Activated naive CD4-positive, alpha-beta T cell treated with anti-CD3 and anti-CD28 coated beads, Interleukin-2, amount 50 U/mL, for 24 hours (primary cell): ENCODE data around the gene C3.
A peak's percentile ranks its signal among the peaks of the same experiment; 100 is the strongest.
"Not testable (repeated sequence)": the region's sequence is repeated elsewhere in the genome, so short reads cannot be mapped to it uniquely, and the experiment has no call there.

Source experiments
- H3K27ac Mint-ChIP-seq: one replicate; pipeline ENCODE4 v1.8.0; 2021; ENCODE audit warnings: mild to moderate bottlenecking, mixed read lengths
- H3K27me3 Mint-ChIP-seq: one replicate; pipeline ENCODE4 v1.8.0; 2021; ENCODE audit warnings: mixed read lengths
- H3K36me3 Mint-ChIP-seq: one replicate; pipeline ENCODE4 v1.8.0; 2021; ENCODE audit warnings: mixed read lengths
- H3K4me1 Mint-ChIP-seq: one replicate; pipeline ENCODE4 v1.8.0; 2021; ENCODE audit warnings: mixed read lengths
- H3K4me3 Mint-ChIP-seq: one replicate; pipeline ENCODE4 v1.8.0; 2021; ENCODE audit warnings: mild to moderate bottlenecking, mixed read lengths
- H3K9me3 Mint-ChIP-seq: one replicate; pipeline ENCODE4 v1.8.0; 2021; ENCODE audit warnings: mixed read lengths

The C3 gene

GRCh38 chr19:6712692-6713670 is 7.5 kb downstream of the C3 start:
- Mint-ChIP-seq H3K27ac (peak overlapping the region; percentile 10), H3K4me1 (peaks cover 13% of the 10 kb centered on the region), H3K9me3 (no peaks in the 10 kb centered on the region), H3K4me3 (no peak overlapping the region), H3K27me3 (peaks cover 18% of the 10 kb centered on the region), H3K36me3 (no peaks in the 10 kb centered on the region)

- Mint-ChIP-seq H3K4me3 (no peak overlapping the region), H3K9me3 (no peaks in the 10 kb centered on the region), H3K27me3 (peaks cover 19% of the 10 kb centered on the region), H3K4me1 (peaks cover 13% of the 10 kb centered on the region), H3K27ac (peak overlapping the region; percentile 10), H3K36me3 (no peaks in the 10 kb centered on the region)
Measured at GRCh38 chr19:6712231-6712630, 8.2 kb downstream of the C3 start.

GRCh38 chr19:6711605-6712004 is 8.8 kb downstream of the C3 start:
- H3K9me3 Mint-ChIP-seq: no peaks in the 10 kb centered on the region
- H3K4me1 Mint-ChIP-seq: peaks cover 13% of the 10 kb centered on the region
- H3K27me3 Mint-ChIP-seq: peaks cover 19% of the 10 kb centered on the region
- no peak overlapping the region for H3K4me3 Mint-ChIP-seq
- no peak overlapping the region for H3K27ac Mint-ChIP-seq
- H3K36me3 Mint-ChIP-seq: no peaks in the 10 kb centered on the region

GRCh38 chr19:6711078-6711361 is 9.4 kb downstream of the C3 start:
- H3K27me3 Mint-ChIP-seq: peaks cover 19% of the 10 kb centered on the region
- no peak overlapping the region for H3K4me3 Mint-ChIP-seq
- H3K27ac Mint-ChIP-seq: no peak overlapping the region
- no peaks in the 10 kb centered on the region for H3K9me3 Mint-ChIP-seq
- H3K36me3 Mint-ChIP-seq: no peaks in the 10 kb centered on the region
- peaks cover 13% of the 10 kb centered on the region for H3K4me1 Mint-ChIP-seq

GRCh38 chr19:6710273-6711077 is 10.0 kb downstream of the C3 start:
- H3K9me3 Mint-ChIP-seq: no peaks in the 10 kb centered on the region
- H3K27me3 Mint-ChIP-seq: peaks cover 19% of the 10 kb centered on the region
- no peaks in the 10 kb centered on the region for H3K36me3 Mint-ChIP-seq
- peaks cover 13% of the 10 kb centered on the region for H3K4me1 Mint-ChIP-seq
- H3K27ac Mint-ChIP-seq: no peak overlapping the region
- H3K4me3 Mint-ChIP-seq: no peak overlapping the region

- Mint-ChIP-seq H3K27ac (no peak overlapping the region), H3K9me3 (no peaks in the 10 kb centered on the region), H3K4me3 (no peak overlapping the region), H3K36me3 (no peaks in the 10 kb centered on the region), H3K4me1 (peaks cover 13% of the 10 kb centered on the region), H3K27me3 (peaks cover 19% of the 10 kb centered on the region)
Measured at GRCh38 chr19:6709549-6709948, 10.9 kb downstream of the C3 start.

- H3K4me1 Mint-ChIP-seq: peaks cover 13% of the 10 kb centered on the region
- not testable (repeated sequence) for H3K36me3 Mint-ChIP-seq, H3K4me3 Mint-ChIP-seq, H3K9me3 Mint-ChIP-seq, H3K27ac Mint-ChIP-seq
- H3K27me3 Mint-ChIP-seq: peaks cover 19% of the 10 kb centered on the region
Measured at GRCh38 chr19:6708913-6709312, 11.5 kb downstream of the C3 start.

- Mint-ChIP-seq H3K36me3 (no peaks in the 10 kb centered on the region), H3K27ac (peak overlapping the region; percentile 41), H3K9me3 (no peaks in the 10 kb centered on the region), H3K4me3 (no peak overlapping the region), H3K27me3 (peaks cover 19% of the 10 kb centered on the region), H3K4me1 (peaks cover 13% of the 10 kb centered on the region)
Measured at GRCh38 chr19:6708346-6708745, 12.1 kb downstream of the C3 start.

- peaks cover 13% of the 10 kb centered on the region for H3K4me1 Mint-ChIP-seq
- H3K27me3 Mint-ChIP-seq: peaks cover 19% of the 10 kb centered on the region
- H3K9me3 Mint-ChIP-seq: no peaks in the 10 kb centered on the region
- no peak overlapping the region for H3K4me3 Mint-ChIP-seq
- no peak overlapping the region for H3K27ac Mint-ChIP-seq
- H3K36me3 Mint-ChIP-seq: no peaks in the 10 kb centered on the region
Measured at GRCh38 chr19:6707658-6708018, 12.8 kb downstream of the C3 start.

- Mint-ChIP-seq H3K36me3 (no peaks in the 10 kb centered on the region), H3K9me3 (no peaks in the 10 kb centered on the region), H3K27me3 (peaks cover 19% of the 10 kb centered on the region), H3K27ac (no peak overlapping the region), H3K4me1 (peaks cover 13% of the 10 kb centered on the region), H3K4me3 (no peak overlapping the region)
Measured at GRCh38 chr19:6707011-6707657, 13.3 kb downstream of the C3 start.

GRCh38 chr19:6706633-6706958 is 13.9 kb downstream of the C3 start:
- H3K9me3 Mint-ChIP-seq: no peaks in the 10 kb centered on the region

GRCh38 chr19:6705931-6706632 is 14.4 kb downstream of the C3 start:
- no peak overlapping the region for H3K27ac Mint-ChIP-seq
- no peaks in the 10 kb centered on the region for H3K36me3 Mint-ChIP-seq
- peaks cover 17% of the 10 kb centered on the region for H3K27me3 Mint-ChIP-seq
- H3K4me3 Mint-ChIP-seq: no peak overlapping the region
- peaks cover 11% of the 10 kb centered on the region for H3K4me1 Mint-ChIP-seq
- no peaks in the 10 kb centered on the region for H3K9me3 Mint-ChIP-seq

More at GRCh38 chr19:6706633-6706958, 13.9 kb downstream of the C3 start:
- Mint-ChIP-seq H3K4me1 (peaks cover 13% of the 10 kb centered on the region), H3K27me3 (peaks cover 19% of the 10 kb centered on the region), H3K36me3 (no peaks in the 10 kb centered on the region), H3K4me3 (no peak overlapping the region), H3K27ac (no peak overlapping the region)

- H3K27me3 Mint-ChIP-seq: no peaks in the 10 kb centered on the region
- no peaks in the 10 kb centered on the region for H3K4me1 Mint-ChIP-seq
- no peaks in the 10 kb centered on the region for H3K36me3 Mint-ChIP-seq
- no peak overlapping the region for H3K27ac Mint-ChIP-seq
- no peaks in the 10 kb centered on the region for H3K9me3 Mint-ChIP-seq
- H3K4me3 Mint-ChIP-seq: no peak overlapping the region
Measured at GRCh38 chr19:6700586-6701316, 19.7 kb downstream of the C3 start.

- H3K9me3 Mint-ChIP-seq: no peaks in the 10 kb centered on the region
- H3K36me3 Mint-ChIP-seq: no peaks in the 10 kb centered on the region
- no peaks in the 10 kb centered on the region for H3K4me1 Mint-ChIP-seq
- H3K27me3 Mint-ChIP-seq: no peaks in the 10 kb centered on the region
- H3K4me3 Mint-ChIP-seq: no peak overlapping the region
- no peak overlapping the region for H3K27ac Mint-ChIP-seq
Measured at GRCh38 chr19:6699935-6700334, 20.5 kb downstream of the C3 start.

- no peak overlapping the region for H3K4me3 Mint-ChIP-seq
- H3K9me3 Mint-ChIP-seq: no peaks in the 10 kb centered on the region
- H3K27me3 Mint-ChIP-seq: no peaks in the 10 kb centered on the region
- no peaks in the 10 kb centered on the region for H3K36me3 Mint-ChIP-seq
- H3K27ac Mint-ChIP-seq: no peak overlapping the region
- no peaks in the 10 kb centered on the region for H3K4me1 Mint-ChIP-seq
Measured at GRCh38 chr19:6697291-6697690, 23.2 kb downstream of the C3 start.
